ENCODE results near the gene SYT14.
"Not testable (repeated sequence)": the region's sequence is repeated elsewhere in the genome, so short reads cannot be mapped to it uniquely, and the experiment has no call there.

- not testable (repeated sequence) for TF ChIP-seq CTCF (IDR thresholded peaks at IDR 0.05); EP300 (IDR thresholded peaks at IDR 0.05); POLR2A (IDR thresholded peaks at IDR 0.05; ENCODE audit: low read depth)
Measured at GRCh38 chr1:209919637-209920036, 18.4 kb upstream of the SYT14 start.
